ENCODE measurements around the gene RCOR3. TPM values are rescaled to one million over a fixed set of nuclear protein-coding genes. Genes with fewer than 3 reads are reported as not detected.

The RCOR3 gene
- total and polyA plus RNA-seq, 2 of the 8 experiments (the other 6 are each of a cell fraction or from before 2014, with no cell fraction given): 21.4 to 36.3 TPM

GRCh38 chr1:211332036-211332616 is 73.0 kb downstream of the RCOR3 start (continued):
- TF ChIP-seq EGR1 (IDR thresholded peaks at IDR 0.05; ENCODE audit: borderline replicate concordance, low read depth, low read length) (no peak), NANOG (IDR thresholded peaks at IDR 0.05; ENCODE audit: insufficient read depth, low read depth, low read length, poor library complexity, severe bottlenecking) (no peak), USF2 (IDR thresholded peaks at IDR 0.05; ENCODE audit: low read length) (no peak), TCF12 (IDR thresholded peaks at IDR 0.05; ENCODE audit: low read depth, low read length) (no peak), CBX5 (IDR thresholded peaks at IDR 0.05; ENCODE audit: low read depth, low read length) (no peak), RFX5 (IDR thresholded peaks at IDR 0.05; ENCODE audit: borderline replicate concordance, low read depth, low read length) (no peak), MAX (IDR thresholded peaks at IDR 0.05) (no peak), CHD1 (IDR thresholded peaks at IDR 0.05; ENCODE audit: low read depth, low read length) (no peak), SIN3A (conservative IDR thresholded peaks at IDR 0.05 in 1 of 2, IDR thresholded peaks at IDR 0.05 in 1 of 2; ENCODE audit: low read depth in 1 of 2, low read length in 2 of 2) (no peak)
